IPS DF 4.7 (cell line): ENCODE measurements around the gene PSMD8.
"Not testable (repeated sequence)": the region's sequence is repeated elsewhere in the genome, so short reads cannot be mapped to it uniquely, and the experiment has no call there.

Source experiments
- DNase-seq: peaks from one replicate; pipeline ENCODE4 v3.0.0-alpha.2; 2013; ENCODE audit warnings: low spot score; ENCODE audit errors: extremely low read depth

The PSMD8 gene

GRCh38 chr19:38361633-38362075 lies 12.7 kb upstream of the PSMD8 start:
- DNase-seq: no peak

DNA sequence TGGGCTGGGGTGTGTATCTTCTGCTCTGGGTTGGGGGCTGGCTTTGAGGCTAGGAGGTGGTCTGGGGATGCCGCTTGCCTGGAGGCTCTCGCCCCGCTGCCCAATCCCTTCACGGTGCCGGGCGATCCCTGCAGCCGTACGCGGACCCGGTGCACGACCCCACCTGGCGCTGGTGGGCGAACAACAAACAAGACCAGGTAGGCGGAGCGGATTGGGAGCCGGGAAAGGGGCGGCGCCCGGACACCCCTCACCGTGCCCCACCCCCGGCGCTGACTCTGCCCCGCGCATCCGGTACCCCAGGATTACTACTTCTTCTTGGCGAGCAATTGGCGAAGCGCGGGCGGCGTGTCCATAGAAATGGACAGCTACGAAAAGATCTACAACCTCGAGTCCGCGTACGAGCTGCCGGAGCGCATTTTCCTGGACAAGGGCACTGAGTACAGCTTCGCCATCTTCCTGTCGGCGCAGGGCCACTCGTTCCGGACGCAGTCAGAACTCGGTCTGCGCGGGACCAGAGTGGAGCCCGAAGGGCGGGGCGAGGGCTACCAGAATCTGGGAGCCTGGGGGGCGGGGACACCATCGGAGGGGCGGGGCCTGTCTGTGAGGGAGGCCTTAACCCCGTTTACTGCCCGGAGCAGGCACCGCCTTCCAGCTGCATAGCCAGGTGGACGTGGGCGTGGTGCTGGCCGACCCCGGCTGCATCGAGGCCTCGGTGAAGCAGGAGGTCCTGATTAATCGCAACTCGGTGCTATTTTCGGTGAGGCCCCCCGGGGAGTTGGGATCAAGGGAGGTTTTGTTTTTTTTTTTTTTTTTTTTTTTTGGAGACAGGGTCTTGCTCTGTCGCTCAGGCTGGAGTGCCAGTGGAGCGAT lies 12.1 kb upstream of the PSMD8 start:
- DNase-seq: peak; percentile 44

- not testable (repeated sequence) for DNase-seq
These were observed 11.3 kb upstream of the PSMD8 start for GRCh38 chr19:38362946-38363688.

DNA sequence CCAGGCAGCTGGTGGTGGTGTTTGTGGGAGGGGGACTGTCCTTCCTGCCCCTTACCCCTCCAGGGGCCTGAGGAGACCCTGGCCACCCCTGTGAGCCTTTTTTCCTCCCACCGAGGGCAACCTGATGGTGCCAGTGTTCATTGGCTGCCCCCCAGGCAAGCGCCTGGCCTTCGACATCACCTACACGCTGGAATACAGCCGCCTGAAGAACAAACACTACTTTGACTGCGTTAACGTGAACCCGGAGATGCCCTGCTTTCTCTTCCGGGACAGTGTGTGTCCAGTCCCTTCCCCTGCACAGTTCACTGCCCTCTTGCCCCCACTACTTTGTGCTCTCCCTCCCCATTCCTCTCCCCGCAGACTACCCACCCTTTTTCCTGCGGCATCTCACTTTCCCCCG lies 7.3 kb upstream of the PSMD8 start:
- DNase-seq: no peak

GRCh38 chr19:38369584-38369983 lies 4.8 kb upstream of the PSMD8 start:
- no peak for DNase-seq

DNA sequence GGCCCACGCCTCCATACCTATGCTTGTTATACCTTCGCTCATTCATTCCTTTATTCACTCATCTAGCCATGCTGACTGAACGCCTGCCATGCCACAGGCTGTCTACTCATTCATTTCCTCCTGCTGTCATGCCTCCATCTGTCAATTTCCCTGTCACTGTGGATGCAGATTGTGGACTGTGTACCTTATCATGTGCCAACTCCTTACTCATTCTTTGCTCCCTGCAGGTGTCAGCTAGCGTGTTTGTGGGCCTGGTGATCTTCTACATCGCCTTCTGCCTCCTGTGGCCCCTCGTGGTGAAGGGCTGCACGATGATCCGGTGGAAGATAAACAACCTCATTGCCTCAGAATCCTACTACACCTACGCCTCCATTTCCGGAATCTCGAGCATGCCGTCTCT lies 4.1 kb upstream of the PSMD8 start:
- DNase-seq: no peak

DNA sequence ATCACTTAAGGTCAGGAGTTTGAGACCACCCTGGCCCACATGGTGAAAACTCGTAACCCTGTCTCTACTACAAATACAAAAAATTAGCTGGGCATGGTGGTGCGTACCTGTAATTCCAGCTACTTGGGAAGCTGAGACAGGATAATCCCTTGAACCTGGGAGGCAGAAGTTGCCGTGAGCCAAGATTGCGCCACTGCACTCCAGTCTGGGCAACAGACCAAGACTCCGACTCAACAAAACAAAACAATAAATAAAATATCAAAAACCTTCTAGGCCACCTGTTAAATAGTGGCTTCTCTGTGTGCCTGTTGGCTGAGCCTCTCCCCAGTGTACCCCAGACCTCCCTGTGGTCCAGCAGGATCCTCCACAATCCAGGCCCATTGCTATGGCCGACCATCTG lies 3.3 kb upstream of the PSMD8 start:
- no peak for DNase-seq

GRCh38 chr19:38373907-38374331 lies 452 bp upstream of the PSMD8 start:
- no peak for DNase-seq

- DNase-seq: no peak
These were observed 725 bp downstream of the PSMD8 start for GRCh38 chr19:38375098-38375493.

GRCh38 chr19:38375748-38376147 lies 1.4 kb downstream of the PSMD8 start:
- DNase-seq: no peak

DNA sequence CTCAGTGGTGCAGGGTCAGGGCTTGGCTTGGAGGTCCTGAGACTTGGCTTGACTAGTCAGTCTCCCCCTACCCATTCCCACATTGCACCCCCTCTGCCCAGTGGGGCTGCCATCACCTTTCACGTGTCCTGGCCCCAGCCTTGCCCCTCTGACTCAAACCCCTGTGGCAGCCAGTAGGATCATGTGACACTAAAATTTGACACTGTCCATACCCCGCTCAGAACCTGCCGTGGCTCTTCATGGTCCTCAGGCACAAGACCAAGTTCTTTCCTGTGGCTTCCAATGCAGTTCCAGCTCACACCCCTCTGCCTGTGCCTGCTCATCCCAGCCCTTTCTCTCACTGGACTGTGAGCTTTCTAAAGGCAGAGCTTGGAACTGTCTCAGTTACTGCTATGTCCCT lies 2.2 kb downstream of the PSMD8 start:
- DNase-seq: no peak

DNA sequence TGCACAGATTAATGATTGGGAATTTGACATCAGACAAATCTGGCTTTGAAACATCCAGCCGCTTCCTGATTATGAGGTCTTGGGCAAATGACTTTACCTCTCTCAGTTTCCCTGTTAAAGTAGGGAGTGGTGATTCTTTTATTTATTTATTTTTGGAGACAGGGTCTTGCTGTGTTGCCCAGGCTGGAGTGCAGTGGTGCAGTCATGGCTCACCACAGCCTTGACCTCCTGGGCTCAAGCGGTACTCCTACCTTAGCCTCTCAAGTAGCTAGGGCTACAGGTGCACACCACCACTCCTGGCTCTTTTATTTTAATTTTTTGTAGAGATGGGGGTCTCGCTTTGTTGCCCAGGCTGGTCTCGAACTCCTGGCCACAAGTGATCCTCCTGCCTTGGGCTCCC lies 2.7 kb downstream of the PSMD8 start:
- no peak for DNase-seq

GRCh38 chr19:38378866-38379265 lies 4.5 kb downstream of the PSMD8 start:
- DNase-seq: no peak

DNA sequence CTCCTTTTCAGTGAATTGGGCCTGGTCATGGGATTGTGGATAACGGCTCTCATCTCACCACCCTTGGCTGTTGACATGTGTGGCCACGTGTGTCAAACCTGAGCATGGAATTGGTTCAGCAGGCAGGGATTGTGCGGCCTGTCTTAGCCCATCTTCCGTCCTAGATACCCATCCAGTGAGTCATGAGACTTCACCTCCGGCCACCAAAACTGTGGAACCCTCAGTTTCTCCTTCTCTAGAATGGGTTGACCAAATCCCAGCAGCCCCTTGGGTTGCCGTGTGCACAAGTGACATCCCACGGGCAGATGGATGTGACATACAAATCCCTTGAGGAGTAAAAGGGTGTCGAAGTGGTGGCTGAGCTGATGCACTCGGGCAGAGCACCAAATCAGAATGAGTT lies 6.8 kb downstream of the PSMD8 start:
- DNase-seq: no peak

GRCh38 chr19:38383184-38383583 lies 8.8 kb downstream of the PSMD8 start:
- DNase-seq: no peak

GRCh38 chr19:38383743-38384142 lies 9.4 kb downstream of the PSMD8 start:
- no peak for DNase-seq

DNA sequence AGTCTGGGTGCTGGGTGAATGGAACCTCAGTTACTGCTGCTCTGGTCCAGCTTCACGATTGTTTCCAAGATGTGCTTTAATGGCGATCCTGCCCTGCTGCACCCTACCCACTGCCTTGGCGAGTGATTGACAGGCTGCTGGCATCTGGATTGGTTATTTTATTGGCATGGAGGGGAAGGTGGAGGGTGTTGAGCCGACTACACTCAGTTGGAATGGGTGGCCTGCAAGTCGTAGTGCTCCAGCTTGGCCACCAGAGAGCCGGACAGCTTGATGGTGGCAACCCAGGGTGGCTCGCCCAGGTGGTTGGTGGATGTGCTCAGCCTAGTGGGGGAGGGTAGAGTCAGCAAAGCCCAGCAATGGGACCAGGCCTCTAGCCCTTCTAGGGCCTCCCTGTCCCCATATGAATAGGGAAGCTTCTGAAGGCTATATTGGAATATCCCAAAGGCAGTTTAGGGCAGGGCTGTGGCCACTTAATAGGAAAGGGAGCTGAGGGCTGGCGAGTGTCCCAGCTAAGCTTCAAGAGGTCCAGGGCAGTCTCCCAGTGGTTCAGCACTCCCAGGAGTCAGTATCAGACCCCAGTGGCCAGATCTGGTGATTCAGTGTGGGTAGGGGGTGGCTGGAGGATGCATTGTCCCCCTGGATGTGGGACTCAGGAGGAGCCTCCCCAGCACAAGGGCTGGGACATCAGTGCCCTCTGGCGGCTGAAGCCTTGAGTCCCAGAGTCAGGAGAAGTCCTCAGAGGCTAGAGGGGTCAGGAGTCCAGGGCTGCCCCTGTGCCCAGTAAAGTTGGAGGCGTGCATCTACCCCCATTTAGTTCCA lies 10.0 kb downstream of the PSMD8 start:
- DNase-seq: no peak

DNA sequence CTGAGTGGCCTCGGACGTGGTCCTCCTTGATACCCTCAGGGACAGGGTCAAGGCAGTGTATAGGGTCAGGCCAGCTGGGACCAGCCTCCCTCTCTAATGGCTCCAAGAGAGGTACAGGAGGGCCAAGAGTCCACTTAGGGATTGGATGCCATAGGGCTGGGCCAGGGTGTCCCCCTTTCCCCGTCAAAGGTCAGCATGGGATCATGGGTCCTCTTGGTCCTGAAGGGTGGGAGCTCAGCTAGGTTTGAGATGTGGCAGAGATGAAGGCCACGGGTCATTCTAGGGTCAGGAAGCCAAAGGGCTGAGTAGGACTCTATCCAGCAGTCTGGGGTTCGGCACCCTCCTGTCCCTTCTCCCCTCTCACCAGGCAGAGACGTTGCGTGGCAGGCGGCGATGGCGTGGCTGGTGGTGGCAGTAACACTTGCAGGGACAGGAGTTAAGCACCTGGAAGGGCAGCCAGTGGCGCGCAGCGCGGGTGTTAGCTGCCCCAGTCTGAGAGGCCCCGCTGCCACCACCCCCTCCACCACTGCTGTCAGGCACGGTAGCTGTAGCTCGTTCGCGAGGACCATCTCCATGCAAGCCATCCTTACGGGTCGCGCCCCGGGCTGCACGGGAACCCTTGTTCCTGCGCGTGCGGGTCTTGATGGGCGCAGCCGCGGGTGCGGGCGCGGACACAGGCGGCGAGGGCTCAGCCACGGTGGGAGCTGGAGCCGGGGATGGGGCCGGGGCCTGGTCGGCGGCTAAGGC lies 10.9 kb downstream of the PSMD8 start:
- no peak for DNase-seq

DNA sequence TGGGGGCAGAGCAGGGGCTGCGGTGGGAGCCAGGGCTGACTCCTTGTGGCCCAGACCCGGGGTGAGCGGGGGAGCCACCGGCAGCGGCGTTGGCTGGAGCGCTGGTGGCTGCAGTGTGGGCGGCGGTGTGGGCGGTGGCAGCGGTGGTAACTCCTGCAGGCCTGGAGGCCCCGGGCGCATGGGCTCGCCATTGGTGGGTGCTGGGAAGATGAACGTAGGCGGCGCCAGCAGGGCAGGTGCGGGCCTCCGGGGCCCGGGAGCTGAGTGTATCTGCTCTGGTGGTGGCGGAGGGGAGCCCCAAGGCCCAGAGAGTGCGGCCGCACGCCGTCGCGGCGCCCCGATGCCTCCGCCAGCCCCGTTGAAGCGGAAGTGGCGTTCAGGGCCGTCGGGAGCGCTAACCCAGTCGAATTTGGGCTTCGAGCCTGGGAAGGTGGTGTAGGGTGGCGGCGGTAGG lies 11.5 kb downstream of the PSMD8 start:
- no peak for DNase-seq

DNA sequence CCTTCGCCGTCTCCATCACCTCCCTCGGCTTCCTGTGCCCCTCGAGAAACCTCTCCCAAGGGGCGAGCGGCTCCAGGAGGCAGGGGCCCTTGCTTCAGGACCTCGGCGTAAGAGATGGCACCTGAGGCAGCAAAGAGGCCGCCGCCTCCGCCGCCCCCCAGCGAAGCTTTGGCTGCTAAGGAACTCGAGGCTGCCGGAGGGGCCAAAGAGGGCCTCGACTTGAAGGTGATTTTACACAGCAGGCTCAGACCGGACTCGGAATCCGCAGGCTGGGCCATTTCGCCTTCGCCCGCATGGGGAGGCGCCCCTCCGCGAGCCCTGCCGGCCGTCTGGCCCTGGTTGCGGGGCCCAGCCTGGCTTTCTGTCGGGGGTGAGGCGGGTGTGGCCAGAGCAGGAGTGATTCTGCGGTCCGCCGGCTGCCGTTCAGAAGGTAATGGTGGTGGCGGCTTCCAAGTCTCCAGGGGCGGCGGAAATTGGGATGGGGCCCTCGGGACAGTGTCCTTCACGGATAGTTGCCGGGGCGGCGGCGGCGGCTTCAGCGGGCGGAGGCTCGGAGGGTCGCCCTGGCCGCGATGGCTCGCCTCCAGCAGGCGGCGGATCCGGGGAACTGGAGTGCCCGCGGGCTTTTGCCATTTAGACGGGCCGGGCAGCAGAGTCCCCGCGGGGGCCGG lies 12.1 kb downstream of the PSMD8 start:
- DNase-seq: no peak
